Suprapubic skin (tissue), 4 donors: ENCODE measurements around the gene GPC4. TPM values are rescaled to one million over a fixed set of nuclear protein-coding genes. Genes with fewer than 3 reads are reported as not detected.

Experiments used
- DNase-seq, 2 donors: peaks; one replicate each; pipeline ENCODE4 v3.0.0-alpha.2; 2019; ENCODE audit warnings: low spot score in 2 of 2
- H3K27ac ChIP-seq: fragments of 200-600 bp; sonication (generic); one replicate; pipeline ENCODE4 v1.5.1; 2019
- H3K27me3 ChIP-seq: fragments of 200-600 bp; sonication (generic); one replicate; pipeline ENCODE4 v1.5.1; 2019
- H3K36me3 ChIP-seq: fragments of 200-600 bp; sonication (generic); one replicate; pipeline ENCODE4 v1.5.1; 2019
- H3K4me1 ChIP-seq: fragments of 200-600 bp; sonication (generic); one replicate; pipeline ENCODE4 v1.5.1; 2019
- H3K4me3 ChIP-seq: fragments of 200-600 bp; sonication (generic); one replicate; pipeline ENCODE4 v1.5.1; 2019; ENCODE audit warnings: mild to moderate bottlenecking
- H3K9me3 ChIP-seq: fragments of 200-600 bp; sonication (generic); one replicate; pipeline ENCODE4 v1.5.1; 2019
- CTCF ChIP-seq, 2 donors: fragments of 200-600 bp in 1 of 2; fragments of 450-650 bp in 1 of 2; sonication (generic) in 1 of 2; IDR thresholded peaks; one replicate each; pipeline ENCODE4 v1.5.1; 2016 to 2019; ENCODE audit warnings: antibody characterized with exemption in 2 of 2, mild to moderate bottlenecking in 1 of 2, moderate library complexity in 1 of 2
- EP300 ChIP-seq: sonication (generic); formaldehyde crosslinking; IDR thresholded peaks from one replicate; pipeline ENCODE4 v1.6.1; 2017; ENCODE audit warnings: antibody characterized with exemption
- POLR2A ChIP-seq, 2 donors: fragments of 450-650 bp; IDR thresholded peaks; one replicate each; pipeline ENCODE4 v1.6.1; 2017; ENCODE audit warnings: antibody characterized with exemption in 2 of 2, mild to moderate bottlenecking in 2 of 2, moderate library complexity in 2 of 2
- POLR2AphosphoS5 ChIP-seq, 3 donors: sonication (generic); formaldehyde crosslinking; IDR thresholded peaks; one replicate each; pipeline ENCODE4 v1.6.1; 2017; ENCODE audit warnings: antibody characterized with exemption in 3 of 3
- WGBS: methylation state at CpG from one replicate; pipeline ENCODE4 v1.1.5; 2018; 5-methylcytosine and 5-hydroxymethylcytosine counted together
- total RNA-seq, 4 donors: library from RNA; depleted of rRNA; stranded (reverse); fragments of >200 nt; gene quantifications; one replicate each; pipeline ENCODE4 v1.1.0, GENCODE V29; 2016

Gene GPC4
- total RNA-seq, 4 donors from 2014 or later = 2.3 to 4.1 (median 3.1) TPM

DNA sequence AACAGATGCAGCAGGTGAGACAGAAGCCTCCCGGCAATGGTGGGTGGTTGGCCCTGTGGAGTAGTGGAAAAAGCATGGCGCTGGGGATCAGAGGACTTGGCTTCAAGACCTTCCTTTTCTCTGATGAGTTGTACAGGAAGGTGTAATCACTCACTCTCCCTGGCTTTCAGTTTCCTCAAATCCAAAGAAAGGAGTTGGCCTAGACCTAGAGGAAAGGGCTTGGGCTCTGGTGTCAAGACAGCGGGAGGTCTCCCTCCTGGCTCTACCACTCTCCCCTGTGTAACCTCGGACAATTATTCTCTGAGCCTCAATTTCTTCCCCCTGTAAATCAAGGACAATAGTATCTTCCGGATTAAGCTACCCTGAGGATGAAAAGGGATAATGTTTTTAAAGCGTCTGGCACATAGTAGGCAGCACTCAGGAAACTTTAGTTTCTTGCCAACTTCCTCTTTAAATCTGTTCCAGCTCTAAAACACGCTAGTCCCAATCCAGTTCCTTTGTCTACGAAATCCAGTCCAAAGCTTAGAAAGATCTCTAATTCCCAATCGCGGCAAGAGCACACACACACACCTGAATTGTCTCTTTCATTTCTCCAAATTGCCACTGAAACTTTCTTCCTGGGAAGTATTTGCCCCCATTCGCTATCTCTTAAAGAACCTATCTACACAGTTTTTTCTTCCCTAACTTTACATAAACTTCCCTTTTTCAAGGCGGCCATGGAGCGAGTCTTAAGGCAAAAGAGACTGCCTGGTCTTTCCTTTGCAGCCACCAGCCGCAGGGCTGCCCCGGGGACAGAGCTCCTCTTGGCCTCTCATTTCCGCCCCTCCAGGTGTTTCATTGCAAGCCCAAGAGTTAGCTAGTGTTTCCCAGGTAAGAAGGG, 29.9 kb upstream of the GPC4 start:
- H3K4me3 ChIP-seq = peak overlapping the region; percentile 34
- 23% methylated on average over 16 of the region's 16 CpGs for WGBS
- H3K4me1 ChIP-seq = no peaks in the 10 kb centered on the region
- H3K27ac ChIP-seq = no peak overlapping the region
- H3K36me3 ChIP-seq = no peaks in the 10 kb centered on the region
- no peak for DNase-seq
- TF ChIP-seq POLR2A (IDR thresholded peaks at IDR 0.05) (no peak), CTCF (IDR thresholded peaks at IDR 0.05) (no peak), POLR2AphosphoS5 (IDR thresholded peaks at IDR 0.05) (no peak), EP300 (no peak)
- no peaks in the 10 kb centered on the region for H3K27me3 ChIP-seq
- no peaks in the 10 kb centered on the region for H3K9me3 ChIP-seq

DNA sequence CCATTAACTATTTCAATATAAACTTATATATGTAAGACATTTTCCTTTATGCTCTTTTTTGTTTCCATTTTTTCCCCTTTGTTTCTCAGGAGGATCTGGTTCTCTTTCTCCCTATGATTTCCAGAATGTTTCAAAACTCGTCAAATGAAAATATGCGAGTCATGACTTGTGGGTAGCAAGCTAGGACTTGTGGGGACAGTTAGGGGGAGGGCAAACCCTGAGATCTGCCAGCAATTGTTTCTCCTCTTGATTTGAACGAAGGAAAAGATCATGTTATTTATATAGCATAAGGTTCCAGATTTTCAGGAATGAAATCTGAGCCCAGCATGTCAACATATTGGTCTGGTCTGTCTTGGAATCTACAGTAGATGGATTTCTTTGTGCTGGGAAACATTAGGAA, 28.9 kb upstream of the GPC4 start:
- H3K27me3 ChIP-seq = no peaks in the 10 kb centered on the region
- no peaks in the 10 kb centered on the region for H3K36me3 ChIP-seq
- DNase-seq = no peak
- H3K27ac ChIP-seq = no peak overlapping the region
- WGBS = 52% methylated on average over 3 of the region's 3 CpGs
- no peaks in the 10 kb centered on the region for H3K4me1 ChIP-seq
- TF ChIP-seq EP300 (no peak), POLR2AphosphoS5 (IDR thresholded peaks at IDR 0.05) (no peak), CTCF (IDR thresholded peaks at IDR 0.05) (no peak), POLR2A (IDR thresholded peaks at IDR 0.05) (no peak)
- H3K9me3 ChIP-seq = no peaks in the 10 kb centered on the region
- H3K4me3 ChIP-seq = no peak overlapping the region

DNA sequence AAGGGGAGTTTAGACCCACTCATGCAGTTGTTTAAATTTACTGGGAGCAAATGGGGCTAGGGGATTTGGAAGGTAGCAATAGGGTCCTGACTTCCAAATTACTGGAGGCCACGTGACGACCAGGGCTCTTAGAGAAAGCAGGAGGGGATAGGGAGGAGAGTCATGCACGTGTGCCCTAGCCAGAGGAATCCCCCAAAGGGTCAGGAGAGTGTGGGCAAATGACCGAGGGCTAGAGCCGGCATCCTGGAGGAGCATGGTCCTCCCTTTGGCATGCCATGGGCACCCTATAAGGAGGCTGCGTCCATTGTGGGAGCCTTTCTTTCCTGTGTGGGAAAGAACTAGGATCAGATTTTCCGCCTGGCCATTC, 25.5 kb upstream of the GPC4 start:
- no peaks in the 10 kb centered on the region for H3K27me3 ChIP-seq
- WGBS = 67% methylated on average over 7 of the region's 7 CpGs
- H3K4me3 ChIP-seq = no peak overlapping the region
- H3K27ac ChIP-seq = no peak overlapping the region
- no peak for DNase-seq
- H3K9me3 ChIP-seq = no peaks in the 10 kb centered on the region
- H3K36me3 ChIP-seq = no peaks in the 10 kb centered on the region
- TF ChIP-seq EP300 (no peak), CTCF (IDR thresholded peaks at IDR 0.05) (no peak), POLR2A (IDR thresholded peaks at IDR 0.05) (no peak), POLR2AphosphoS5 (IDR thresholded peaks at IDR 0.05) (no peak)
- no peaks in the 10 kb centered on the region for H3K4me1 ChIP-seq

DNA sequence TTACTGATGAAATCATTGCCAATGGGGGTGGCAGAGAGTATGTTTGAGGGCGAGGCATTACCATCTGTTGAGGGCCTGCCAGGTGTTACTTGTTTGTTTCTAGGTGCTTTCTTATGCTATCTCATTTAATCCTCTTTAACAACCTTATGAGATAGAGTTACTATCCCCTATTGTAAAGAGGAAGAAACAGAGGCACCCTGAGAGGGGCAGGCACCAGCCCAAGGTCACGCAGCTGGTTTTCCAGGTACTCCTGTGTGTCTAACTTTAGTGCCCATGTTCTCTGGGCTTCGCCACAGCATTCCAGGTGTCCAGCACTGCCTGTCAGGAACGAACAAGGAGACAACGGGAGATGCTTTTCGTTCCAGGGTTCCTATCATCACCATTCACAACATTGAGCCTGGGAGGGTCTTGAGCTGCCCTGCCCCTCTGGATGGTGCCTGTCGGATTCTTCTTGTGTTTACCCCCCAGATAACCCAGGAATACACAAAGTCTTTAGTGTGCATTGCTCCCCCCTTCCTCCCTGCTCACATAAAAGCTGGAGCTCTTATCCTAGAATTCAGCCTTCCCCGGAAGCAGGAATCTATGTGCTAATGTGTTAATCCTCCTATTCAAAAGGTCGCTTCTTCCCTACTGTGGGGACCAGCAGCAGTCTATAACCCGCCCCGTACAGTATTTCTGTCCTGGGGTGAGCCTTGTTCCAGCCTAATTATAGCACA, 24.9 kb upstream of the GPC4 start:
- 75% methylated on average over 11 of the region's 11 CpGs for WGBS
- no peaks in the 10 kb centered on the region for H3K4me1 ChIP-seq
- H3K4me3 ChIP-seq = no peak overlapping the region
- H3K27me3 ChIP-seq = no peaks in the 10 kb centered on the region
- no peaks in the 10 kb centered on the region for H3K36me3 ChIP-seq
- H3K9me3 ChIP-seq = no peaks in the 10 kb centered on the region
- TF ChIP-seq EP300 (no peak), CTCF (IDR thresholded peaks at IDR 0.05) (no peak), POLR2A (IDR thresholded peaks at IDR 0.05) (no peak), POLR2AphosphoS5 (IDR thresholded peaks at IDR 0.05) (no peak)
- no peak for DNase-seq
- H3K27ac ChIP-seq = no peak overlapping the region

DNA sequence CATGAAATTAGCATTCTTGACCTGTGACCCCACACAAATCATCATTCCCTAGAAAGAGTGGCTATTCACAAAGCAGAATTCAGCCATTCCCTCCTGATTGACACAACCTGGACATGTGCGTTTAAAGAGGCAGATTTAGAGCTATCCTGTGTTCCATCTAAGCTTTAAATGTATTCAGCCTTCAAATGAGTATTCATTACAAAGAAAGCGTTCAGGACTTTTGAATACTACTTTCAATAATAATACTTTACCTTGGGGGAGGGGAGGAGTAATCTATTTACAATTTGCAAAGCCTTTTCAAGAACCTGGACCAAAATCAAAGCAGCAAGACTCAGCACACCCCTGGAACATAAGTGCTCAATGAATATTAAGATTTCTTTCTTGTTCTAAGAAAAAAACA, 22.5 kb upstream of the GPC4 start:
- H3K4me1 ChIP-seq = no peaks in the 10 kb centered on the region
- 43% methylated on average over 2 of the region's 2 CpGs for WGBS
- H3K27ac ChIP-seq = no peak overlapping the region
- H3K36me3 ChIP-seq = no peaks in the 10 kb centered on the region
- H3K27me3 ChIP-seq = no peaks in the 10 kb centered on the region
- DNase-seq = no peak
- no peak overlapping the region for H3K4me3 ChIP-seq
- no peaks in the 10 kb centered on the region for H3K9me3 ChIP-seq
- TF ChIP-seq POLR2AphosphoS5 (IDR thresholded peaks at IDR 0.05) = no peak
- no peak for TF ChIP-seq EP300
- no peak for TF ChIP-seq POLR2A (IDR thresholded peaks at IDR 0.05)
- TF ChIP-seq CTCF (IDR thresholded peaks at IDR 0.05) = no peak
